HG03342 (cell line): ENCODE measurements around the gene VKORC1L1.
"Not testable (repeated sequence)": the region's sequence is repeated elsewhere in the genome, so short reads cannot be mapped to it uniquely, and the experiment has no call there.

Source experiments
- ATAC-seq: cut with Tn5 transposase; IDR thresholded peaks from one replicate; pipeline ENCODE4 v1.9.1; 2021; ENCODE audit warnings: mild to moderate bottlenecking, moderate library complexity; ENCODE audit not compliant: unreplicated experiment

Gene VKORC1L1

DNA sequence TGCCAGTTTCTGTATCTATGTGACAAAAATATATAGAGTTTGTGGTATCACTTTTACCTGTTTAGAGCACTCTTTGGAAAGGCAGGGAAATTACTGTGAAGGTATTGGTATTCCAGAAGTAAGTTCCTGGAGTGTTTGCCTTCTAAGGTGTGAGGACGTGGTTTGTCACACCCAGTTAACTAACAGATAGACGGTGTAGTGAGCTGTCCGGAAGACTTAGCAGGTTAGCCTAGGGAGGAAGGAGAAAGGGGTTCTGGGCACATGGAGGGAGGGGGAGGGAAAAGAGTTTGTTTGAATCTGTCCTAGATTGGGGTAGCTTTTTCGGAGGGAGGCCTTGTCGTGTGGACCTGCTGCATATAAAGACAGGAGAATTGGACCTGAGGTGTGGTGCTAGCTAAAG, 7.4 kb downstream of the VKORC1L1 start:
- not testable (repeated sequence) for ATAC-seq

DNA sequence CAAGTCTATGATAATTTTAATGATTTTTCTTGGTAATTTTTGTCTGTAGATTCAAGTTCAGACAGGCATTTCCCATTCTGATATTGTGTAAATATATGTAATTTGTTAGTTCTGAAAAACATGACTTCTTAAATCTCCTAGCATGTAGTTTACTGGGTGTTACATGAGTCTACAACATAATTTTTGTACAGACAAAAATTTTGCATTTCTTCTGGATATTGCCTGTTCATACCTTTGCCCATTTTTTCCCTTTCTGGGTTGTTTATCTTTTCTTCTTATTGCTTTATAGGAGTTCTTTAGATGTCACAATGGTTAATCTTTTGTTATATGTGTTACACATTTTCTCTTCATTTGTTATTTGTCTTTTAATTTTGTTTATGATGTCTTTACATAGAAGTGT, 12.1 kb downstream of the VKORC1L1 start:
- ATAC-seq = not testable (repeated sequence)

DNA sequence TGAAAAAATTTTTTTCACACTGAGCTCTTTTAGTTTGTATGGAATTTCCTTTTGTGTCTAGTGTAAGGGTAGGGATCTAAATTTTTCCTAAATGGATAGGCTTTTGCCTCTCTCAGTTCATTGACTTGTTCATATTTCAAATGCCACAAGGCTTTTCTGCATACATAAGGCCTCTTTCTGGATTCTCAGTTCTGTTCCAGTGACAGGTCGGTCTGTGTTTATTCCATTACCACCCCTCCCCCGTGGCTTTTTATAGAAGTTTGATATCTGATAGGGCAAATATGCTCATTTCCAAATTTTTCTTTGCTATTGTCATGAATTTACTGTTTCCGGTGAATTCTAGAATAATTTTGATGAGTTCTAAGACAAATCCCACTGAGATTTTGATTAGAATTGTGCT, 12.7 kb downstream of the VKORC1L1 start:
- ATAC-seq = not testable (repeated sequence)

DNA sequence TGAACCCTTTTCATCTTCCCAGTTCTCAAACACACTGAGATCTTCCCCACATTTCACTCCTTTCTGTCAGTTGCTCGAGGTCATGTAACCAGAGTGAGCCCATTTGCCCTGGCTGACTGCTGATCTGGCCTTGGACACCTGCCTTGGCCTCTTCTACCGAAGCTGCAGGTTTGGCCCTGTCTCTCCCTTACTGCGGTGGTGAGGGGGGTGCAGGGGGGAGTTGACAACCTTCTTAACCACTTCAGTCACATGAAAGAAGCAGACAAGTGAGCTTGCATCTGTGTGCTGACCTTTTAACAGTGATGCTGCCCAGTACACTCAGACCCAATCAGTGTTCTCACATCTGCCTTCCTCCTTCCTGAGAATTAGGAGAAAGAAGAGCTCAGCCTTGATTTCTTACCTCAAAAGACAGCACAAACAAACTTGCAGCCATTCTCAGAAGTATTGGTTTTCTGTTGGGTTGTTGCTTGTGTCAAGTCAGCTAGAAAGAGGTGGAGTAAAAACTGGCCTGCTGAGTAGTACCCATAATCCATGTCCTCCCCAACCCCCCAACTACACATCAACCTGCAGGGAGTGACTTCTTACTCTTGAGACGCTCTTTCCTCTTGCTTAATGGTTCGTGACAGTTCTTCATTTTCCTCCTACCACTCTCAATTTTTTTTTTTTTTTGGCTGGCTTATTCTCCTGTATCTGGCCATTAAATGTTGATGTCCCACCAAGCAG, 15.7 kb downstream of the VKORC1L1 start:
- not testable (repeated sequence) for ATAC-seq

DNA sequence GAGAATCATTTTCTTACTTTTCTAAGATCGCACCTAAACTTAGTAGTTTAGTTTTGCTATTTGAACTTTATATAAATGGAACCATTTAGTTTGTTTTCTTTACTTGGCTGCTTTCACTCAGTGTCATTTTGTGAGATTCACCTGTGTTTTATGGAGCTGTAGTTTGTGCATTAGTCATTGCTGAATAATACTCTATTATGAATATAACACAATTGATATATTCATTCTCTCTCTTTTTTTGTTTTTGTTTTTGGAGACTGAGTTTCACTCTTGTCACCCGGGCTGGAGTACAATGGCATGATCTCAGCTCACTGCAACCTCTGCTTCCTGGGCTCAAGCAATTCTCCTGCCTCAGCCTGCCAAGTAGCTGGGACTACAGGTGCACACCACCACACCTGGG, 16.8 kb downstream of the VKORC1L1 start:
- not testable (repeated sequence) for ATAC-seq

DNA sequence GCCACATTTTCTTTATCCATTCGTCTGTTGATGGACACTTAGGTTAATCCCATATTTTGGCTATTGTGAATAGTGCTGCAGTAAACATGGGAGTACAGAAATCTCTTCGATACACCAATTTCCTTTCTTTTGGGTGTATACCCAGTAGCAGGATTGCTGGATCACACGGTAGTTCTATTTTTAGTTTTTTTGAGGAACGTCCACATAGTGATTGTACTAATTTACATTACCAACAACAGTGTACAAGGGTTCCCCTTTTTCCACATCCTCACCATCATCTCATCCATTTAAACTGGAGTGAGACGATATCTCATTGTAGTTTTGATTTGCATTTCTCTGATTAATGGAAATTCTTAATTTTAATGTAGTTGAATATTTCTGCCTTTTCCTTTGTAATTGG, 19.3 kb downstream of the VKORC1L1 start:
- no peak for ATAC-seq

DNA sequence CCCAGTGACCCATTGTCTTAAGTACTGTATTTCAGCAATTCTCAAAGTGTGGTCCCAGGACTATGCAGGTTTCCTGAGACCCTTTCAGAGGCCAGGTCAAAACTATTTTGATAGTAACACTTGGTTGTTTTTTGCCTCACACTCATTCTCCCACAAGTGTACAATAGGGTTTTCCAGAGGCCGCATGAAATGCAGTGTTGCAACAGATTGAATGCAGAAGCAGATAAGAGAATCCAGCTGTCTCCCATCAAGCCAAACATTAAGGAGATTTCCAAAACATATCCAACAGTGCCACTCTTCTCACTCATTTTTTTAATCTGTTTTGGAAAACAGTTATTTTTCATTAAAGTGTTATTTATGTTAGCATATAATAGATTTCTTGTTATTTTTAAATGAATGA, 20.0 kb downstream of the VKORC1L1 start:
- no peak for ATAC-seq

DNA sequence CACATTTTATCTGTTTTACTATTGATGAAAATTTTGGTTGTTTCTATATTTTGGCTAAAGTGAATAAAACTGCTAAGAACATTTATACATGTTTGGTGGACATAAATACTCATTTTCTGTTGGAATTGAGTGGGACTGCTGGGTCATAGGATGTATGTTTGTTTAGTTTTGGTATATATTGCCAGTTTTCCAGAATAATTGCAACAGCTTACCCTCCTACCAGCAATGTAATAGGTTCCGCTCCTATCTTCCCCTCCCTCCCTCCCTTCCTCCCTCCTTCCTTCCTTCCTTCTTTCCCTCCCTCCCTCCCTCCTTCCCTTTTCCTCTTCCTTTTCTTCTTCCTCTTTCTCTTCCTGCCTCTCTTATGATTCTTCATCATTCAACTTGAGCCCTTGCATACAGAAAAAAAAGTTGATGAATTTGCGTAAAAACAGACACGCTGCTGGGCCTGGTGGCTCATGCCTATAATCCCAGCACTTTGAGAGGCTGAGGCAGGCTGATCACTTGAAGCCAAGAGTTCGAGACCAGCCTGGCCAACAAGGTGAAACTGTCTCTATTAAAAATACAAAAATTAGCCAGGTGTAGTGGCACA, 23.5 kb downstream of the VKORC1L1 start:
- no peak for ATAC-seq

DNA sequence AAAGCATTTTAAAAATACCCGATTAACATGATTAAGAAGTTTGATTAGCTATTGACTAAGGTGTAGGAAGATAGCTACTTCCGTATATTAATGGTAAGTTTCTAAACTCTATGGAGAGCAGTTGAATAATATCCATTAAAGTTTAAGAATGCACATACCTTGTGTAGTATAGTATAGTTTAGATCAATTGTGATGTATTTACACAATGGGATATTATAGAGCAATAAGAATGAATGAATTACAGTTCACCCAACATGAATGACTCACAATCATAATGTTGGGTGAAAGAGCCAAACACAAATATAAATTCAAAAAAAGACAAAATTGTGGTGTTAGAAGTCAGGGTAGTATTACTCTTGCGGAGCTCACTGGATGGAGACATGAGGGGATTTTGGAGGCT, 24.4 kb downstream of the VKORC1L1 start:
- not testable (repeated sequence) for ATAC-seq

DNA sequence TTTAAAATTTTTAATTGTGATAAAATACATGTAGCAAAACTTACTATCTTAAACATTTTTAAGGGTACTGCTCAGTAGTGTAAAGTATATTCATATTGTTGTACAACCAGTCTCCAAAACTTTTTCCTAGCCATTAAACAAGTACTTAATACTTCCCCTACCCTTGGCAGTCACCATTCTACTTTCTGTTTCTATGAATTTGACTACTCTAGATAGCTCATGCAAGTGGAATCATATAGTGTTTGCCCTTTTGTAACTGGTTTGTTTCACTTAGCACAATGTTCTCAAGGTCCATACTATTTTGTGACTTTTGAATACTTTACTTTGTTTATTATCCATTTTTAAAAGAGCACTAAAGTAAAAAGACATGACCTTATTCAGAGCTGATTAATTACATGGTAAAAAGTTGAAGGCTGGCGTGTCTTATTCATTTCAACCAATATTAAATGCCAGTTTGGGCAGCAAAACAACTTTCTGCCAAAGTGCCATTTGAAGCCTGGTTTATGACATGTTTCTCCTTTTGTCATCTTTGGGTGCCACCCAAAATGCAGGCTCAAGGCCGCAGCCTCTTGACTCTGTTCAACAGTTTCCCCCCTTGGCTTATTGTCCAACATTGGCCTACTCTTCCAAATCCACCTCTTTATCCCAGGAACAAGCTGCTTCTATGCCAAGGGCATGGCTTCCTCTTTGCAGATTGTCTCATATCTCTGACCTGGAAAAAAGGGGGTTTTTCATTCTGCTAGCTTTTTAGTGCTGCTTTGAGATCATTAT, 26.0 kb downstream of the VKORC1L1 start:
- peak; percentile 79 for ATAC-seq

DNA sequence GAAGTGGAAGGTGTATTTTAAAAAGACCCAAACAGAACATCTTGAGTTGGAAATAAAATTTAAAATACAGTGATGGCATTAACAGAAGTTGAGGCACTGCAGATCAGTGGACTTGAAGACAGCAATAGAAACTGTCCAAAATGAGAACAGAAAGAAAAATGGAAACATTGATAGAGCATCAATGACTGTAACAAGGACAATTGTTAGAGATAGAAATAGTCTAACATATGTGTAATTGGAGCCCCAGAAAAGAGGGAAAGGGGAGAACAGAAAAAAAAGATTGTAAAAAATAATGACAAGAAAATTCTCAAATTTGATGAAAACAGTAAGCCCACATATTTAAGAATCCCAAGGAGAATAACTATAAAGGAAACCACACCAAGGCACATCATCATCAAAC, 29.4 kb downstream of the VKORC1L1 start:
- no peak for ATAC-seq

DNA sequence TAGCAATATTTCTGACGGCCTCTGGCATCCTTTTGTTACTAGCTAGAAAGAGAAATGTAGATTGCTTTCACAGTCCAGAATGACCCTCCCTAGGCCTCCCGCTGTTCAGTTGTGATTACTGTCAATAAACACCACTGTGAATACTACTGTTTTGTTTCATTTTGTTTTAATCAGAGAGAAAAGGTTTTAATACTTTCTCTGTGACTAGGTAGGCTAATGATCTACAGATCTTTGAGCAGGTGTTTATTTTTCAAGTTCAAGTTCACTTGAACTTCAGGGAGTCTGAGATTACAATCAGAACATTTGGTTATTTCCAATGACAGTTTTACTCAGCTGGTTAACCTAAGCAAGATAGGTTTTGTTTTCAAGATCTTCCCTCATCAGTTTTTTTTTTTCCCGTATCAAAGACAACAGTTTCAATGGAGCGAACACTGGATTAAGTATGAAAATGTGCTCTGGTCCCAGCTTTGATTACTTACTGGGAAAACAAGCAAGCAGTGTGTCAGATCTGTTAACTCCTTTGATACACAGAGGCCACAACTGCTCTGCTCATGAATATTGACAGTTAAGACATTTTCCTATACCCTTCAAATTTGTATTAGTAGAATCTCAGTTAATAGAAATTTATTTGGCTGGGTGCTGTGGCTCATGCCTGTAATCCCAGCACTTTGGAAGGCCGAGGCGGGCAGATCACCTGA, 34.8 kb downstream of the VKORC1L1 start:
- no peak for ATAC-seq

DNA sequence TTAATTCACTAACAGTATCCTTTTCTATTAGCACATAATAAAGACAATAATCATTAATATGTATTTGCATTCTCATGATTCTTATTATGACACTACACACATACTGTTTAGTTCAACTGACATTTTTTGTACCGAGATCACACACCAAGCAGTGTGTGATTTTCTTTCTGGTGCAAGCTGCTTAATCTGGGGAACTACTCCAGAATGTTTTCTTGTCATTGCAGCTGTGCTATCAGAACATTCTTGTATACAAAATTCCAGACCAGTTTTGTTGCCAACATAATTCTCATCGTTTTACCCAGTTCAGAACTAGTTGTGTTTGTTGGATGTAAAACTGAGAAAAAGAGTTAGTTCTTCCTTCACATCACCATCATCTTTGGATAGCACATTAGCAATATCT, 37.4 kb downstream of the VKORC1L1 start:
- ATAC-seq = no peak

DNA sequence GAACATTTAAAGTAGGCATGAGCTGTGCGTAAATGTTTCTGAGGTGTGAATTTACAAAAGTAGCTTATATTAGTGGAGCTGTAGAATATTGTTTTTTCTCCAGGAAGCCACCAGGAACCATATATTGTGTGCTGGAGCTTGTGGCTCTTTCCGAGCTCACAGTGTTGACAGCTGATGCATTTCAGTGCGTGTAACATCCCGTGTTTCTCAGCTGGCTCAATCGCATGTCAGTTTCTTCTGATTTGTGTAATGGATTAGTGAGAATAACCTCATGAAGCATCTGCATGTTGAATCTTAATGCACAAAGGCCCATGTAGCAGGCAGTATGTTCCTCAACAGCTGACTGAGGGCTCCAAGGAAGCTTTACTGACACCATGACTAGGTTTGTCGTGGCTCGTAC, 39.4 kb downstream of the VKORC1L1 start:
- ATAC-seq = no peak

DNA sequence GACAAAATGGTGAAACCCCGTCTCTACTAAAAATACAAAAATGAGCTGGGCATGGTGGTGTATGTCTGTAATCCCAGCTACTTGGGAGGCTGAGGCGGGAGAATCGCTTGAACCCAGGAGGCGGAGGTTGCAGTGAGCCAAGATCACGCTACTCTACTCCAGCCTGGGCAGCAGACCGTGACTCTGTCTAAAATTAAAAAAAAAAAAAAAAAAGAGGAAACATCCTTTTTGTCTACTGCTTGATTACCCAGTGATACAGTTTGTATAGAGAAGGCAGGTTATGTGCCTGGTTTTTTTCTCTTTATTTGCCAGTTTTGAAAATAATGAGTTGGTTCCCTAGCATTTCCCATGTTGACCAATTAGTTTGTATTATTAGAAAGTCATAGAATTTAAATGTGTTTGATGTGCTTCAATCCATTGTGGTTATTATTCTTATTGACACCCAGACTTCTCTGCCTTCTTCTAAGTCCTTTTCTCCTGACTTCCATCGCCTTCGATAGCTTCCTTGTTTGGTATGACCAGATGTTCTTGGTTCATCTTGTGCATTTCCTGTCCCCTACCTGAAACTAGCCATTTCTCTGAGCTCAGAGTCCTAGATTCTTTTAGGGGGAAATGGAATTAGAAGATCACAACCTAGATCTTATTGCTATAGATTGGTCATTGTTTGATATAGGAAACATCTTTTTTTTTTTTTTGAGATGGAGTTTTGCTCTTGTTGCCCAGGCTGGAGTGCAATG, 43.2 kb downstream of the VKORC1L1 start:
- ATAC-seq = no peak

DNA sequence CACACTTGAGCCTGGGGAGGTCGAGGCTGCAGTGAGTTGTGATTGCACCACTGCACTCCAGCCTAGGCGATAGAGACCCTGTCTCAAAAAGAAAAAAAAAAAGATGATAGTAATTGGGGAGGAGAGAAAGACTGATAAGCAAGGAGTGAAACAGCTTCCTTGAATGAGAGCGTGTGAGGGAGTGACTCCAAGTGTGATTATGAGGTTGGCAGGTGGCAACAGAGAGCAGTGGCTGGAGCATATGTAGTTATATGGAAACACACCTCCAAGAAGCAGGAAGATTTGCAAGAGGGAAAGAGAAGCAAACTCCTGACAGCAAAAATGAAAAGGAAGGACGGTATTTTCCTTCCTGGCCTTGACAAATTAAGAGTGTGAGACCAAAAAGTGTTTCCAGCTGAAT, 50.4 kb downstream of the VKORC1L1 start:
- no peak for ATAC-seq

DNA sequence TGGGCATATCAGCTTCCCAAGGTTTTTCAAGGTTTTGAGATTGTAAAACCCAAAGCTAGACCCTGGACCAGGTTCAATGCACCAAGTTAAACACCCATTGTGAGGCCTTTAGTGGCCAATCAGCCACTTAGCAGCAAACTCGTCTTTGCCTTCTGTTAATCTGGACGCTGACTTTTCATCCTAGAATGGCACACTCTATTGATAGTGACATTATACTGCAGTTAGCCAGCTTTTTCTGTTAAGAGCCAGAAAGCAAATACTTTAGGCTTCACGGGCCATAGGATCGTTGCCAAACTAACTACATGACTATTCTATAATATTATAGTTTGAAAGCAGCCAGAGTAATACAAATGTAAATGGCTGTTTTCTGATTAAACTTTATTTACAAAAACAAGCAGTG, 51.3 kb downstream of the VKORC1L1 start:
- ATAC-seq = no peak

DNA sequence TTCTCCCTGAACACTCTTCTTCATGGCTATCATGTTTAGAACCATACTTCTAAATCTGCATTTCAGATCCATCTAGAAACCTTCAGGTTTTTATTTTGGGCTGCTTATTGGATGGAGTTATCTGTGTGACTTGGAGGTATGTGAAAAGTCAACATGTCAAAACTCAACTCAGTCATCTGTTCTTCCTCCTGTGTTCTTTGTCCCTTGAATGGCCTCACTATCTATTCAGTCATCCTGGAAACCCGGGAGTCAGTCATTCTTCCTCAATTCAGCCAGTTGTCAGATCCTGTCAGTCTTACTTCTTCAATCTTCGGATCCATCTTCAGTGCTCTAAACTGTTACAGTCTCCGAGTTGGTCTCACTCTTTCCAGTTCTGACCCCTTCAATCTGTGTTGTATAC, 52.2 kb downstream of the VKORC1L1 start:
- ATAC-seq = no peak

DNA sequence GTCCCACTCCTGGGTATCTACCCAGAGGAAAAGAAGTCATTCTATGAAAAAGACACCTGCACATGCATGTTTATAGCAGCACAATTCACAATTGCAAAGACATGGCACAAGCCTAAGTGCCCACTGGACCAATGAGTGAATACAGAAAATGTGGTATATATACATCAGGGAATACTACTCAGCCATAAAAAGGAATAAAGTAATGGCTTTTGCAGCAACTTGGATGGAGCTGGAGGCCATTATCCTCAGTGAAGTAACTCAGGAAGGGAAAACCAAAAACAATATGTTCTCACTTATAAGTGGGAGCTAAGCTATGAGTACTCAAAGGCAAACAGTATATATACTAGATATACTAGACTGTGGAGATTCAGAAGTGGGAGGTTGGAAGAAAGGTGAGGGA, 53.7 kb downstream of the VKORC1L1 start:
- no peak for ATAC-seq

DNA sequence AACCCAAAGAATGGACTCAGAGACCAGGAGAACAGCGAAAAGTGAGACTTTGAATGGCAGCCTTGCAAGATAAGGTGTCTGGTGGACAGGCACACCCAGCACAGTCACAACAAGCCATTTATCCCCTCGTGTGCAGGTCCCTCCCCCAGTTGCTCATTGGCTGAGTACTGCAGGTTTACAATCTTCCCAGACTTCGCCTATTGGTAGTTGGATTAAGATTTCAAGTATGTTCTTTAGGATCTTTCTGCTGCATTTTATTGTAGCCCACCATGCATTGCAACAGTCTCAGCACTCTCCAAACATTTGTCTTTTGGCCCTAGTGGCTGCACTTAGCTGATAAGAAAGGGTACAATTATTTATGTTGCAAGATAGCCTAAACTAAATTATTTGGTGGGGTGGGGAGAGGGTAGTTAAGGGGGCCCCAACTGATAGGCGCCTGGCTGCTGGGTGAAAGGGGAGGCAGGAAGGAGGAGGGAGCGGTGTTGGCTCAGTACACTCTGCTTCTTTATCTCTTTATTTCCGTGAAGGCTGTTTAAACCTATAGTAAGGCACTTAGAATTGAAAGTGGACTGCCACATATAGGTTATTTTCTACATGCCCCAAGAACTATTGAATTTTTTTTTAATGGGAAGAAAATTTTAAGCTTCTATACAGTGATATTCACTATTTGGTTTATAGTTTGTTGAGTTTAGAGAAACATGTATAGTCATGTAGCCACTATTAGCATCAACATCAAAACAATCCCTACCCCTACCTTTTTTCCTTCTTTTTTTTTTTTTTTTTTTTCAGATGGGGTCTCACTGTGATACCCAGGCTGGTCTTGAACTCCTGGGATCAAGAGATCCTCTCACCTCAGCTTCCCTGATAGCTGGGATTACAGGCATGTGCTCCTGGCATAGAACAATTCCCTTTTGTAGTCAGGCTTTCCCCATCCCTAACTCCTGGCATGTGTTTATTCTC, 54.9 kb downstream of the VKORC1L1 start:
- no peak for ATAC-seq
